DOHH2 (cell line): ENCODE results near the gene DNMT3A.

Experiments used
- EZH2phosphoT487 ChIP-seq: fragments of 200-600 bp; sonication (generic); IDR thresholded peaks from 2 replicates; pipeline ENCODE4 v1.6.1; 2017; ENCODE audit warnings: borderline replicate concordance, mild to moderate bottlenecking, antibody characterized with exemption, low read length, moderate library complexity, mixed read lengths
- TF ChIP-seq, protein P1 (sequence below): fragments of 200-600 bp; sonication (generic); IDR thresholded peaks from one replicate; pipeline ENCODE4 v1.5.1; 2014; ENCODE audit warnings: antibody characterized with exemption, mild to moderate bottlenecking, low read depth, low read length; ENCODE audit not compliant: poor library complexity, severe bottlenecking

DNA sequence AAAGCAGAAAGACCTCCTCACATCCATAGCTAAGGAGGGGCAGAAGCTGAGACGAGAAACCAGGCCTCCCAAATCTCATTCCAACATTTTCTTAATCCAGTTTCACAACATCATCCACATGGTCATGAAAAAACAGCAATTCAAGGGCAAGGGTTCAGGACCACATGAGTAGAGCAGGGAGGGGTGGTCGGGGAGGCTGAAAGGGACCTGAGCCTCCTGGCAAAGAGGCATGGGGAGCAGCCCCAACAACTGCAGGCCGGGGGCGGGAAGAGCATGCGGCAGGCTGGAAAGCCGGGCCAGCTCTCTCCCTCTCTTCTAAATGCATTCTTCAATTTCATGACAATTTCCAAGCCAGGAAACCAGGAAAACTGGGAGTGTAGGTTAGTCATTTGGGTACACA lies 76.7 kb downstream of the DNMT3A start:
- TF ChIP-seq, protein P1, sequence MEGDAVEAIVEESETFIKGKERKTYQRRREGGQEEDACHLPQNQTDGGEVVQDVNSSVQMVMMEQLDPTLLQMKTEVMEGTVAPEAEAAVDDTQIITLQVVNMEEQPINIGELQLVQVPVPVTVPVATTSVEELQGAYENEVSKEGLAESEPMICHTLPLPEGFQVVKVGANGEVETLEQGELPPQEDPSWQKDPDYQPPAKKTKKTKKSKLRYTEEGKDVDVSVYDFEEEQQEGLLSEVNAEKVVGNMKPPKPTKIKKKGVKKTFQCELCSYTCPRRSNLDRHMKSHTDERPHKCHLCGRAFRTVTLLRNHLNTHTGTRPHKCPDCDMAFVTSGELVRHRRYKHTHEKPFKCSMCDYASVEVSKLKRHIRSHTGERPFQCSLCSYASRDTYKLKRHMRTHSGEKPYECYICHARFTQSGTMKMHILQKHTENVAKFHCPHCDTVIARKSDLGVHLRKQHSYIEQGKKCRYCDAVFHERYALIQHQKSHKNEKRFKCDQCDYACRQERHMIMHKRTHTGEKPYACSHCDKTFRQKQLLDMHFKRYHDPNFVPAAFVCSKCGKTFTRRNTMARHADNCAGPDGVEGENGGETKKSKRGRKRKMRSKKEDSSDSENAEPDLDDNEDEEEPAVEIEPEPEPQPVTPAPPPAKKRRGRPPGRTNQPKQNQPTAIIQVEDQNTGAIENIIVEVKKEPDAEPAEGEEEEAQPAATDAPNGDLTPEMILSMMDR = no peak
- no peak for TF ChIP-seq EZH2phosphoT487
